Activated gamma-delta T cell (primary cell): Measurements from ENCODE around the gene HOXA7.

Source experiments
- DNase-seq: peaks from one replicate; lab custom pipeline; 2025; lab: John Stamatoyannopoulos, UW

HOXA7 gene

DNA sequence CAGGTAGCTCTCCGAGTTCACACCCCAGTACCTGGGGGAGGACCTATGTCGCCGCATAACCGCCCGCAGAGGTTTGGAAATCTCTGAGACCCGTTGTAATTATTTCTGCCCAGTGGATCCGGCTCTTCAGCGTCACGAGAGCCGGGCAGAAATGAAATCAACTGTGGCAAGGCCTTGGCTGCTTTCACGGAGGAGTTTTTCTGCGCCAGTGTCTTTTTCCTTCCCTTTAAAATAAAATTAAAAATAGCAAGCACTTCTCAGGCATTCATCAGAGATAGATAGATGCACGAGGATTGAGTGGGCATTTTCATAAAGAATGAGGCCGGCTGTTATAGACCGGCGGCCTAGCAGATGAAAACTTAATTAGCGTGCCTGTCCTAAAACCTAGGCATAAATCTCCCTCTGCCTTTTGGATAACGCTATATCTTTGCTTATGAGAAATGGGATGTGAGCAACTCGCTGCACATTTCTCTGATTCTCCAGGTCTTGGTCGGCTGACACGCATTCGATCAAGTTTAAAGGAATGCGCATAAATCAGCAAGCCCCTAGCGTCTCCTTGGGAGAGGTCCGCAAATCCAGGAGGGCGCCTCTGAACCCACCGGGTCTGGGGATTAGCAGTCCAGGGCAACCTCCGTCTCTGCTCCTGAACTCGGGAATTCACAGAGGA is 37.0 kb upstream of the HOXA7 start:
- no peak for DNase-seq

GRCh38 chr7:27192546-27193334 is 36.3 kb upstream of the HOXA7 start:
- no peak for DNase-seq

- no peak for DNase-seq
These were observed 35.5 kb upstream of the HOXA7 start for GRCh38 chr7:27191833-27192545.

- DNase-seq = no peak
These were observed 34.8 kb upstream of the HOXA7 start for GRCh38 chr7:27191161-27191731.

GRCh38 chr7:27189997-27190748 is 33.7 kb upstream of the HOXA7 start:
- DNase-seq = no peak

DNA sequence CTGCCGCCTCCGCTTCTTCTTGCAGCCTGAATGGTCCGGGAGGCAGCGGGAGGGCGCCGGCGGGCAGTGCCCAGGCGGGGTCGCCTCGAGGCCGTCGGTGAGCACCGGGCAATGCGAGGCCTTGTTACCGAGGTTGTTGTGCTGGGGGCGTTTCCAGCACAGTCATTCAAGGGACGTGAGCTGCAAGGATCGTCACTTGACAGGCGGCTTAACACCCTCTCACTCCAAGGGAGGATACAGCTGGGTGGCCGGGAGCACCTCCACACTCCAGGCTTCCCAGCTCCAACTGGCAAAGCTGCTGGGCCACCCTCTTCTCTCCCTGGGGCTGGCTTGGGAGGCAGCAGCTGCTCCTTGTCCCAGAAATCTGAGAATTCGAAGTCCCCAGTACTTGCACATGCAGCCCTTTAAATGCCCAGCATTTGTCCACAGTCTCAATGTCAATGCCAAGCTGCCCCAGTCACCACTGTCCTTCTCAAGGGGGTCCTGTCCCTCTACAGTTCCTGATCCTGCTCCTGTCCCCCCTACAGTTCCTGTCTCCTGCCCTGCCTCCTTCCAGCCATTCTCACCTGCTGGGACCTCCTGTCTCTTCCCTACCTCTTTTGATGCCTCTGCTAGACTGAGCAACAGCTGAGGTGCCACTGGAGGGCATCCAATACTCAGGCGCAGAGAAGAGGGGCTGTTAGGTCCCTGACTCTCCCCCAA is 33.0 kb upstream of the HOXA7 start:
- no peak for DNase-seq

DNA sequence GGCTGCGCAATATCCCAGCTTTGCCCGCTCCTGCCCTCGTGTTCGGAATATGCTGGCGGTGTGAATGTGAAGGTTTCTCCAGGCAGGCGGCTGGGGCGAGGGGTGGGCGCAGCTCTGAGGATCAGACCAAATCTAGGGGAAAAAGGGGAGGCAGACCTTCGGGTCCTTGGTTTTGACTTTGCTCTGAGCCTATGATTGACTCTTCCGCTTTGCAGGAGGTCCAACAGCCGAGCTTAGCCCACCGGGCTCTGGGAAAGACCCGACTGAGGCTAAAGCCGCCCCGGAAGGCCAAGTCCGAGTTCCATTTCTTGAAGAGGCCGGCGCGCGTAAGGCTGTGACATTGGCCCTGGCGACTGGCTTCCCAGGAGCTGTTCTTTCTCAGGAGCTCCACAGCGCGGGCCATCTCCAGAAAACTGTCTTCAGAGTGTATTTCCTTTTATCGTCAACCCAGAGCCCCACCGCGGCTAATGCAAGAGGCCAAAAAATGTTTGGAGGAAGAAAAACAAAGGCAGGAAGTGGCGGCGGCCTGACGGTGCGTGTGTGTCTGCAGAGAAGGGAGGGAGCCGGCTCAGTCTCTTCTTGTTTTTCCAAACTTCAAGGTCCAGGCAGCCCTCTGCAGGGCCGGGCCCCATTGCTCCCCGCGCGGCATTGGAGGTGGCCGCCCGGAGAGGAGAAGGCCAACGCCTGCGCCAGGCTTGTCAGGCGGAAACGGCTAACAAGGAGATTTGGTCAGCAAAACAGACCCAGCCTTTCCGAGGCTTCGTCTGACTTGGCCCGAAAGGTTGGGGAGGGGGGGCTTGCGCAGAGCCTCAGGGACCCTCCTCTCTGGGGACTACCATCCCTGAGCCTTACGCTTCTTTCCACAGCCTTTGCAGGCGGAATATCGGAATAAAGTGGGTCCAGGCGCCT is 32.2 kb upstream of the HOXA7 start:
- DNase-seq = no peak

GRCh38 chr7:27187475-27188385 is 31.3 kb upstream of the HOXA7 start:
- no peak for DNase-seq

GRCh38 chr7:27186668-27187474 is 30.4 kb upstream of the HOXA7 start:
- no peak for DNase-seq

DNA sequence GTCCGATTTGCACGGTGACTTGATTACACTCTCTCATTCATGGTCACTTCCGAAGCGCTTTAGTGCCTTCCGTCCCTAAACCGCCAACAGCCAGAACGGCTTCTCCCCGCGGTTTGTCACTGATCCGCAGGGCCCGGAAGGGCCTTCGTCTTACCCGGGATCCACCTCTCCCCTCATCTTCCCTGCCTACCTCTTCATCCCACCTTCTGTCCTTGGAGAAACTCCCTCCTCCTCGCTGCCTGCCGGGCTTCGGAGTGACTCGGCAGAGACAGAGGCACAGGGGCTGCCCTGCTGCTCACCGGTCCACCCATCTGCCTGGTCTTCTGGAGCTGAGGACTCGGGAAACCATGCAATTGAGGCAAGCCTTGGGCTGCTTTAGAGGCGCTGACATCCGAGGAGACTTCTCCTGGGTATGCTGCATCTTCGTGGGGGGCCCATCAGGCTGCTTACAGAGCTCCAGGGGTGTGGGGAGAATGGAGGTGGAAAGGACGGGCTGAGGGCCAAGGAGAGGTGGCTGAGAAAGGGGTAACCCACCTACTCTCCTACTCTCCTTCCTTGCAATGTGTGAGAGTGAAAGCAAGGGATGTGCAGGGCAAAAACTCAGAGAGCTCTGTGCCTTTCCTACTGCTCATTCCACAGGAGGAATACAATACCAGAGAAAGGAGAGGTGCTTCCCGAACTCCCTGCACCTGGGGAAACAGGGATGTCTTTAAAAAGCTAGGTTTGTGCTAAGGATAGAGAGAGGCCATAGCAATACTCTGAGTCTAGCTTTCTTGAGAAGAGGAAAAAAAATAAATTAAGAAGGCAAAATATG is 29.6 kb upstream of the HOXA7 start:
- DNase-seq = no peak

- DNase-seq = no peak
These were observed 28.8 kb upstream of the HOXA7 start, which contains the start of gene HOXA11 for GRCh38 chr7:27185013-27185853. Gene HOXA11 (minus strand): TSS chr7:27185232. CDS start chr7:27185144, 88 bp downstream.

GRCh38 chr7:27184337-27185012 is 28.0 kb upstream of the HOXA7 start:
- no peak for DNase-seq

GRCh38 chr7:27183682-27184336 is 27.3 kb upstream of the HOXA7 start:
- no peak for DNase-seq

GRCh38 chr7:27182861-27183681 is 26.6 kb upstream of the HOXA7 start:
- DNase-seq = no peak
